NT2/D1 (cell line): ENCODE measurements around the gene SERPINB6.

ENCODE experiments used
- SUZ12 ChIP-seq: IDR thresholded peaks from 2 replicates; pipeline ENCODE4 v1.6.1; 2011; ENCODE audit not compliant: insufficient read length, insufficient read depth; ENCODE audit errors: extremely low read depth
- YY1 ChIP-seq: IDR thresholded peaks from 2 replicates; pipeline ENCODE4 v1.6.1; 2011; ENCODE audit not compliant: insufficient read length, insufficient read depth
- ZNF274 ChIP-seq: IDR thresholded peaks from 2 replicates; pipeline ENCODE4 v1.6.1; 2011; ENCODE audit warnings: mild to moderate bottlenecking, low read depth, low read length

DNA sequence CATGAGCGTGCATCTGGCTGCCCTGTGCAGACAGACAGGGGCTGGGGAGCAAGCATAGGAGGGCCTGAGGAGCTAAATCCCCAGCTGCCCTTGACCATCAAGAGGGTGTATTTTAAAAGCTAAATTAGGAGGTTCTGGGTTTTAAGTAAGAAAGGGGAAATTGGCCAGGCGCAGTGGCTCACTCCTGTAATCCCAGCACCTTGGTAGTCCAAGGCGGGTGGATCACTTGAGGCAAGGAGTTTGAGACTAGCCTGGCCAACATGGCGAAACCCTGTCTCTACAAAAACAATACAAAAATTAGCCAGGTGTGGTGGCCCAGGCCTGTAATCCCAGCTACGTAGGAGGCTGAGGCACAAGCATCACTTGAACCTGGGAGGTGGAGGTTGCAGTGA, 27.8 kb downstream of the SERPINB6 start:
- TF ChIP-seq YY1 (no peak), ZNF274 (no peak), SUZ12 (no peak)
